Raji (cell line): Measurements from ENCODE around the gene SLC7A1.

ENCODE experiments used
- POLR2A ChIP-seq: IDR thresholded peaks from 2 replicates; pipeline ENCODE4 v1.6.1; 2011; ENCODE audit warnings: low read depth, low read length, control low read depth; ENCODE audit not compliant: insufficient read depth

The SLC7A1 gene

DNA sequence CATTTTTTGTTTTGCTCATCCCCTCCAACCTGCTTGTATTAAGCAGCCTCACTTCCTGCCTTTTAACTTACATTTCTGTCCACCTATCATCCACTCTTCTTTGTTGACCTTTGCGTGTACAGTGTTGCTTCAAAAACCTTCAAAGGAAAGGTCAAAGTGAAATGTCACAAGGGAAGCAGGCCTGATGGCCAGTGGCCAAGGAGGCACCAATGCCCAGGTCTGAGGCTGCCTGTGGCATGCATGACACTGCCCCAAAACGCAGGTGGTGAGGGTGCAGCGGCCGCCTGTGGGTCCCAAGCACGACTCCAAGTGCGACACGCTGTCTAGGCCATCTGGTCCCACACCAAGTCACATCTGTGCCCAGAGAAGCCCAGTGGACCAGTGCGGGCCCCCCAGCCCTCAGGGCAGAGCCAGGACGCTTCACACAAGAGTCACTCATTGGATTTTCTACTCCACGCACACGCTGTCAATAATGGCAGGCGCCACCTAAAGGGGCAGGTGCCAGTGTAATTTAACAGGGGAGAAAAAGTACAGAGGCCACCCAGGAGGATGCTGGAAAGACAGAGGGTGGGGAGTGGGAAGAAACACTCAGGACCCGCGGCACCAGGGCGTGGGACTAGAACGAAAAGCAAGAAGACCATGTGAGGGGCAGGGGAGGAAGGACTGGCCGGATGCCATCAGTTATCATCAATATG, 23.5 kb downstream of the SLC7A1 start:
- TF ChIP-seq POLR2A: no peak

- TF ChIP-seq POLR2A: no peak
These were observed 25.3 kb downstream of the SLC7A1 start for GRCh38 chr13:29570051-29570654.

DNA sequence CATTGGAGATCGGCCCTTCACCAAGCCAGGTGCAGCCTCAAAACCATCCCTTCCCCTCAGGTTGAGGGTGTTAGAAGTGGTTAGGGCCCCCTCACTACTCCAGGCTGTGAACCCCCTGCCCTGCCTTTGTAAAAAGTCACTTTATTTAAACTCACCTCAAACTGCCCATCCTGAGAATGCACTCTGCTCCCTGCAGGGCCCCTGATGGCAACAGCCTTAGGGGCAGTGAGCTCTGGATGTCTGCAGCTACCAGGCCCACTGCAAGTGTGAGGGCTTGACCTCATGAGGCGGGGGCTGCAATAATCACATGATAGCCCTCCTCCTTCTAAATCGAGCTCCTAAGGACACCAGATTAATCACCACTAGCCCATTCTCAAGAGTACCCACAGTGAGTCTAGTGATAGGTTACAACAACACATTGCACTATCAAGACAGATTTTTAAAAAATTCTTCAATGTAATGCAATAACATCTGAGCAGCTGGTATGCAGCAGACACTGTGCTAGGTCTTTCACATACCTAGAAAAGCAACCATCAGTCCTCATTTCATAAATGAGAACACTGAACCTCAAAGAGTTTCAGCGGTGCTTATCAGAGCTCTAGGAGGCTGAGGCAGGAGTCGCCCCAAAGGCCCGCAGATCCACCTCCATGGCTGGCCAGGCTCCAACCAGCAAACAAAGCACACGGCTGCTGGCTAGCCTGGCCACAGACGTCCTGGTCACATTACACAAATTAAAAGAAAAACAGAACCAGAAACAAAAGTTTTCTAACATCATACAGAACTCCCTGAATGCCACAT, 26.0 kb downstream of the SLC7A1 start:
- no peak for TF ChIP-seq POLR2A

- no peak for TF ChIP-seq POLR2A
These were observed 26.8 kb downstream of the SLC7A1 start for GRCh38 chr13:29568731-29569130.

DNA sequence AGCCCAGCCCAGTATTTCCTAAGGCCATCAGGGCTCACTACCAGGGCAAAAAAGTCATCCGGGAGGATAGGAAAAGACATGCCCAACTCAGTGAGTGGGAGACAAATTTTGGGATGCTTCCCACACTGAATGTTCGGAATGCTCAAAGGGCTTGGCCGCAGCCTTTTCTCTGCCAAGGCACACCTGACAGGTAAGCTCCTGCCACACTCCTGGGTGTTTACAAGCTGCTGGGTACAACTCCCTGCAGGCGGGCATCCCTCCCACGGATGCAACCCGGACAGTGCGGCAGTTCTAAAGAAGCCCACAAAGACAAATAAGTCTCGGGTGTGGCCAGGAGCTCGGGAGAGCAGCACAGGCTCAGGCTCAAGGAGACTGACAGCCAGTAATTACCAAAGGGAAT, 28.1 kb downstream of the SLC7A1 start:
- no peak for TF ChIP-seq POLR2A

DNA sequence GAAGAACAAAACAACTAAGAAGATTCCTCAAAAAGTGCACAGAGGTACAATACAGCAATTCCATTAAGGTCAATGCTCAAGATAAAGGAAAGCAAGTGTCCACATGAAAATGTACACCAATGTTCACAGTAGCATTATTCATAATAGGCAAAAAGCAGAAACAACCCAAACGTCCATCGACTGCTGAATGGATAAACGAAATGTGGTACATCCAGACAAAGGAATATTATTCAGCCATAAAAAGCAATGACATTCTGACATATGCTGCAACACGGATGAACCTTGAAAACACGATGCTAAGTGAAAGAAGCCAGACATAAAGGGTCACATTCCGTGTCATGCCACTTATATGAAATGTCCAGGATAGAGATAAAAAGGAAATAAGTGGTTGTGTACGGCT, 29.3 kb downstream of the SLC7A1 start:
- no peak for TF ChIP-seq POLR2A

GRCh38 chr13:29564818-29565217, 30.7 kb downstream of the SLC7A1 start:
- TF ChIP-seq POLR2A: no peak

DNA sequence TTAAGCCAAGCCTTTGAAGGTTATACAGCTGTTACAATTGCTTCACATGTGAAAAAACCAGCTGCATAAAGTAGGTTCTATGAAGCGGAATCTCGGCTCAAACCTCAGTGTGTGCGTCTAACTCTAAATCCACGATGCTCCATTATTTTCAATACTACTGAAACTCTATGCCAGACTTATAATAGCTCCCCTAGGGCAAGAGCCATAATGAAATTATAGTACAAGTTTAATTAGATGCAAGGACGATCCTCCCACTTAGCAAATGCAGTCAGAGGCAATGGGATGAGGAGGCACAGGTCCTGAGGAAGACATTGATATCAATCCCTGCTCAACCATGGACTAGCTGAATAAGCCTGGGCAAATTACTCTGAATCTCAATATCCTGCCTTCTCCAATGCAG, 31.1 kb downstream of the SLC7A1 start:
- no peak for TF ChIP-seq POLR2A

DNA sequence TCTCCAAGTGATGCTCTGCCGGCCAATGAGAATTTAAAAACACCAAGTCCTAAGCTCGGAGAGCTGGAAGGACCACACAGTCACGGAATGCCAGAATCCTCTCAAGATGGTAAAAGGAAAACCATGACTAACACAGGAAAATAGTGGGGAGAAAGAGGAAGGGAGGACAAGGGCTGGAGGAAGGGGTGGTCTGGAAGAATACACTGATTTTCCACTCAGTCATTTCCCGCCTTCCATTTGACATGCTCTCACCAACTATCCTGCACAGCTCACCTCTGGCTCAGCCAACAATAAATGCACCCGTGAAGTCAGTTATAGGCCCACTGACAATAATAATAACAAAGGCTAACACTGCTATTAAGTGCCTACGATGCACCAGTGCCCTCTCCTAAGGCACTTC, 31.5 kb downstream of the SLC7A1 start:
- TF ChIP-seq POLR2A: no peak

- no peak for TF ChIP-seq POLR2A
These were observed 32.6 kb downstream of the SLC7A1 start for GRCh38 chr13:29562786-29563438.

GRCh38 chr13:29561918-29562317, 33.6 kb downstream of the SLC7A1 start:
- TF ChIP-seq POLR2A: no peak

- no peak for TF ChIP-seq POLR2A
These were observed 38.7 kb downstream of the SLC7A1 start for GRCh38 chr13:29556742-29557141.

DNA sequence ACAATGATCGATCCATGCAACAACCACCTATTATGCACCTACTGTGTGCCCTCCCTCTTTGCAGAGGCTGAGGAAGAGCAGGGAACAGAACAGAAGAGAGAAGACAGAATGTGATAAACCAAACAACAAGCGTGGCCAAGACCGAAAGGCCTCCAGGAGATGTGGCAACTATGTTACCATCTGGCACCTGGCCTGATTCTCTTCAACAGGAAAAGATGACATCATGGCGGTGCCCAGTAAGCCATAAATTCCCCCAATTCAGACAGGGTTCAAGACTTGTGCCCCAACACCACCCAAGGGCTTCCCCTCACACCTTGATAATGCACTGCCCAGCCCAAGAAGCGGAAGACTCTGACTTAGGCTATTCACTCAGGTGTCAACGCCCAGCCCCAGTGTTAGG, 44.3 kb downstream of the SLC7A1 start:
- TF ChIP-seq POLR2A: no peak

- no peak for TF ChIP-seq POLR2A
These were observed 45.0 kb downstream of the SLC7A1 start for GRCh38 chr13:29550430-29550988.

DNA sequence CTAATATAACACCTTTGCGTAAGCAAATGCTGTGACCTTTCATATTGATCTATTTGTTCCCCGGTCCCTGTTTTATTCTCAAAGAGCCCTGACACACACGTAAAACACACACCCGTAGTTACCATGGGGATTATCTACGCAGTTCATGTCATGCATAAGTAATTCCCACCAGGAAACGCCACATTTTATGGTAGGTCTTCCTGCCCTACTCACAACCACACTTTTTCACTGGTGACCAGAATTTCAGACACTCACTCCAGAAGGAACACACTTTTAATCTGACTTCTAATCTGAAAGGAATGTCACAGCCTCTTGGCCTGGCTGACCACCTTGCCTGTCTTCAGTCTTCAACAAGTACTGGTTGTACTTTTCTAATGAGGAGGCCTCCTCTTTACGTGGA, 46.8 kb downstream of the SLC7A1 start:
- TF ChIP-seq POLR2A: no peak
